HG03039 (cell line): Measurements from ENCODE around the gene STK24.

ENCODE experiments used
- ATAC-seq: cut with Tn5 transposase; IDR thresholded peaks from one replicate; pipeline ENCODE4 v1.9.1; 2021; ENCODE audit warnings: mild to moderate bottlenecking, moderate library complexity; ENCODE audit not compliant: unreplicated experiment

STK24 gene

GRCh38 chr13:98476538-98476966 is 100.4 kb downstream of the STK24 start:
- peak; percentile 91 for ATAC-seq

- ATAC-seq: peak; percentile 18
Observed at GRCh38 chr13:98476106-98476505, 100.8 kb downstream of the STK24 start.

- ATAC-seq: no peak
Observed at GRCh38 chr13:98475522-98475921, 101.4 kb downstream of the STK24 start.

- ATAC-seq: no peak
Observed at GRCh38 chr13:98474761-98475160, 102.1 kb downstream of the STK24 start.

- ATAC-seq: no peak
Observed at GRCh38 chr13:98474292-98474691, 102.6 kb downstream of the STK24 start.

GRCh38 chr13:98473788-98474144 is 103.1 kb downstream of the STK24 start:
- ATAC-seq: no peak

- no peak for ATAC-seq
Observed at GRCh38 chr13:98473135-98473787, 103.6 kb downstream of the STK24 start.

GRCh38 chr13:98471934-98472333 is 105.0 kb downstream of the STK24 start:
- ATAC-seq: no peak

GRCh38 chr13:98470920-98471319 is 106.0 kb downstream of the STK24 start:
- ATAC-seq: no peak

GRCh38 chr13:98468929-98469328 is 108.0 kb downstream of the STK24 start:
- ATAC-seq: no peak

- ATAC-seq: no peak
Observed at GRCh38 chr13:98468361-98468760, 108.5 kb downstream of the STK24 start.

- ATAC-seq: no peak
Observed at GRCh38 chr13:98467263-98467985, 109.5 kb downstream of the STK24 start.

GRCh38 chr13:98466634-98467236 is 110.2 kb downstream of the STK24 start:
- no peak for ATAC-seq

GRCh38 chr13:98462946-98463345 is 114.0 kb downstream of the STK24 start:
- no peak for ATAC-seq

- no peak for ATAC-seq
Observed at GRCh38 chr13:98462241-98462882, 114.5 kb downstream of the STK24 start.

- ATAC-seq: no peak
Observed at GRCh38 chr13:98461486-98462240, 115.2 kb downstream of the STK24 start.

GRCh38 chr13:98460516-98460915 is 116.4 kb downstream of the STK24 start:
- no peak for ATAC-seq

- ATAC-seq: no peak
Observed at GRCh38 chr13:98459721-98460370, 117.1 kb downstream of the STK24 start.

GRCh38 chr13:98459171-98459681 is 117.7 kb downstream of the STK24 start:
- ATAC-seq: no peak

GRCh38 chr13:98458431-98458830 is 118.5 kb downstream of the STK24 start:
- no peak for ATAC-seq
